Sigmoid colon (tissue), 4 donors: ENCODE data around the gene QRFP.

Experiments
- CTCF ChIP-seq, 4 experiments: fragments of 450-650 bp in 3 of 4; fragments of 200-600 bp in 1 of 4; IDR thresholded peaks; one replicate each; pipeline ENCODE4 v1.5.1; 2016 to 2019; ENCODE audit warnings: antibody characterized with exemption in 4 of 4, mild to moderate bottlenecking in 3 of 4, moderate library complexity in 2 of 4
- EP300 ChIP-seq, 4 donors: sonication (generic); formaldehyde crosslinking; IDR thresholded peaks; one replicate each; pipeline ENCODE4 v1.6.1; 2017; ENCODE audit warnings: antibody characterized with exemption in 4 of 4
- POLR2A ChIP-seq, 2 donors: fragments of 450-650 bp; IDR thresholded peaks; one replicate each; pipeline ENCODE4 v1.6.1; 2016; ENCODE audit warnings: antibody characterized with exemption in 2 of 2, mild to moderate bottlenecking in 2 of 2, moderate library complexity in 2 of 2
- POLR2AphosphoS5 ChIP-seq, 4 donors: sonication (generic); formaldehyde crosslinking; IDR thresholded peaks; one replicate each; pipeline ENCODE4 v1.6.1; 2017; ENCODE audit warnings: antibody characterized with exemption in 4 of 4

- TF ChIP-seq CTCF (IDR thresholded peaks at IDR 0.05) (no peak), POLR2AphosphoS5 (IDR thresholded peaks at IDR 0.05) (no peak), EP300 (IDR thresholded peaks at IDR 0.05) (no peak), POLR2A (IDR thresholded peaks at IDR 0.05) (no peak)
Measured at GRCh38 chr9:130865921-130866320, 30.7 kb downstream of the QRFP start.
